ENCODE results near the gene DMD.
"Not testable (repeated sequence)": the region's sequence is repeated elsewhere in the genome, so short reads cannot be mapped to it uniquely, and the experiment has no call there.

DMD gene

GRCh38 chrX:31527455-31528126, 1683.8 kb downstream of the DMD start:
- no peak for DNase-seq (ENCODE audit: low read depth in 2 of 2)

GRCh38 chrX:31523884-31524536, 1687.3 kb downstream of the DMD start:
- no peak for DNase-seq (ENCODE audit: low read depth in 2 of 2)

GRCh38 chrX:31522760-31523159, 1688.6 kb downstream of the DMD start:
- DNase-seq (ENCODE audit: low read depth in 2 of 2): no peak

- no peak for DNase-seq (ENCODE audit: low read depth in 2 of 2)
These were observed 1689.4 kb downstream of the DMD start for GRCh38 chrX:31521941-31522340.

- no peak for DNase-seq (ENCODE audit: low read depth in 2 of 2)
These were observed 1694.8 kb downstream of the DMD start for GRCh38 chrX:31516527-31516926.

- no peak for DNase-seq (ENCODE audit: low read depth in 2 of 2)
These were observed 1703.0 kb downstream of the DMD start for GRCh38 chrX:31508338-31508737.

- DNase-seq (ENCODE audit: low read depth in 2 of 2): no peak
These were observed 1704.4 kb downstream of the DMD start for GRCh38 chrX:31506928-31507327.

- no peak for DNase-seq (ENCODE audit: low read depth in 2 of 2)
These were observed 1705.0 kb downstream of the DMD start for GRCh38 chrX:31506360-31506759.

GRCh38 chrX:31500921-31501320, 1710.4 kb downstream of the DMD start:
- no peak for DNase-seq (ENCODE audit: low read depth in 2 of 2)

- no peak for DNase-seq (ENCODE audit: low read depth in 2 of 2)
These were observed 1712.2 kb downstream of the DMD start for GRCh38 chrX:31499109-31499508.

- no peak for DNase-seq (ENCODE audit: low read depth in 2 of 2)
These were observed 1714.3 kb downstream of the DMD start for GRCh38 chrX:31497086-31497485.

GRCh38 chrX:31487951-31488350, 1723.4 kb downstream of the DMD start:
- DNase-seq (ENCODE audit: low read depth in 2 of 2): no peak

- DNase-seq (ENCODE audit: low read depth in 2 of 2): no peak
These were observed 1728.0 kb downstream of the DMD start for GRCh38 chrX:31483336-31483735.

GRCh38 chrX:31480696-31481095, 1730.7 kb downstream of the DMD start:
- no peak for DNase-seq (ENCODE audit: low read depth in 2 of 2)

- no peak for DNase-seq (ENCODE audit: low read depth in 2 of 2)
These were observed 1740.1 kb downstream of the DMD start for GRCh38 chrX:31471229-31471628.

GRCh38 chrX:31470753-31471152, 1740.6 kb downstream of the DMD start:
- DNase-seq (ENCODE audit: low read depth in 2 of 2): not testable (repeated sequence)

- no peak for DNase-seq (ENCODE audit: low read depth in 2 of 2)
These were observed 1746.9 kb downstream of the DMD start for GRCh38 chrX:31464306-31464915.

GRCh38 chrX:31461266-31461665, 1750.1 kb downstream of the DMD start:
- no peak for DNase-seq (ENCODE audit: low read depth in 2 of 2)

- DNase-seq (ENCODE audit: low read depth in 2 of 2): no peak
These were observed 1752.0 kb downstream of the DMD start for GRCh38 chrX:31459361-31459760.

GRCh38 chrX:31449965-31450364, 1761.4 kb downstream of the DMD start:
- no peak for DNase-seq (ENCODE audit: low read depth in 2 of 2)

GRCh38 chrX:31449081-31449480, 1762.3 kb downstream of the DMD start:
- DNase-seq (ENCODE audit: low read depth in 2 of 2): no peak

GRCh38 chrX:31445542-31445941, 1765.8 kb downstream of the DMD start:
- no peak for DNase-seq (ENCODE audit: low read depth in 2 of 2)

GRCh38 chrX:31443654-31444053, 1767.7 kb downstream of the DMD start:
- no peak for DNase-seq (ENCODE audit: low read depth in 2 of 2)
